ENCODE results near the gene GNG12.

- TF ChIP-seq, protein P1, sequence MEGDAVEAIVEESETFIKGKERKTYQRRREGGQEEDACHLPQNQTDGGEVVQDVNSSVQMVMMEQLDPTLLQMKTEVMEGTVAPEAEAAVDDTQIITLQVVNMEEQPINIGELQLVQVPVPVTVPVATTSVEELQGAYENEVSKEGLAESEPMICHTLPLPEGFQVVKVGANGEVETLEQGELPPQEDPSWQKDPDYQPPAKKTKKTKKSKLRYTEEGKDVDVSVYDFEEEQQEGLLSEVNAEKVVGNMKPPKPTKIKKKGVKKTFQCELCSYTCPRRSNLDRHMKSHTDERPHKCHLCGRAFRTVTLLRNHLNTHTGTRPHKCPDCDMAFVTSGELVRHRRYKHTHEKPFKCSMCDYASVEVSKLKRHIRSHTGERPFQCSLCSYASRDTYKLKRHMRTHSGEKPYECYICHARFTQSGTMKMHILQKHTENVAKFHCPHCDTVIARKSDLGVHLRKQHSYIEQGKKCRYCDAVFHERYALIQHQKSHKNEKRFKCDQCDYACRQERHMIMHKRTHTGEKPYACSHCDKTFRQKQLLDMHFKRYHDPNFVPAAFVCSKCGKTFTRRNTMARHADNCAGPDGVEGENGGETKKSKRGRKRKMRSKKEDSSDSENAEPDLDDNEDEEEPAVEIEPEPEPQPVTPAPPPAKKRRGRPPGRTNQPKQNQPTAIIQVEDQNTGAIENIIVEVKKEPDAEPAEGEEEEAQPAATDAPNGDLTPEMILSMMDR (IDR thresholded peaks at IDR 0.05) = no peak
- no peak for TF ChIP-seq POLR2A (IDR thresholded peaks at IDR 0.05)
These were observed 166.6 kb downstream of the GNG12 start for GRCh38 chr1:67666636-67667035.

Data from adrenal gland (tissue), 5 donors.